ENCODE results near the gene CABYR. TPM values are rescaled to one million over a fixed set of nuclear protein-coding genes. Genes with fewer than 3 reads are reported as not detected.

CABYR gene
- total and polyA plus RNA-seq, 2 of the 13 experiments (the other 11 are each of a cell fraction or from before 2014, with no cell fraction given) = 0.71 to 0.88 TPM

GRCh38 chr18:24140697-24141096 lies 1.8 kb downstream of the CABYR start:
- BruUV-seq (replicated peaks) = no TSS peak
- ChIA-PET POLR2A (no interaction called here), CTCF (ENCODE audit: low intra/inter-chr PET ratio, low total read pairs) (no interaction called here)
- H3K36me3 ChIP-seq (replicated peaks in 1 of 2; ENCODE audit: control insufficient read depth in 1 of 2, insufficient read depth in 2 of 2, low read length in 2 of 2) = no peaks in the 10 kb centered on the region
- H3K79me2 ChIP-seq (ENCODE audit: insufficient read depth, low read length) = no peaks in the 10 kb centered on the region
- no peak for ATAC-seq
- WGBS (ENCODE audit: low lambda C conversion rate) = 71% methylated on average over 2 of the region's 2 CpGs
- H3K9me3 ChIP-seq (ENCODE audit: low read length) = no peaks in the 10 kb centered on the region
- intact Hi-C loops (cut with micrococcal nuclease; ENCODE audit: unreplicated experiment) = no loop called here
- no peak overlapping the region for H2AFZ ChIP-seq (ENCODE audit: low read length)
- in situ Hi-C loops (cut with HindIII; ENCODE audit: extremely low pct_ligation_motif_present, low pct_unique_long_range_greater_than_20kb) = no loop called here
- H4K20me1 ChIP-seq (ENCODE audit: insufficient read depth, low read length) = no peaks in the 10 kb centered on the region
- H3K9ac ChIP-seq (ENCODE audit: insufficient read depth, low read depth, low read length) = no peak overlapping the region
- TF ChIP-seq, protein P1, sequence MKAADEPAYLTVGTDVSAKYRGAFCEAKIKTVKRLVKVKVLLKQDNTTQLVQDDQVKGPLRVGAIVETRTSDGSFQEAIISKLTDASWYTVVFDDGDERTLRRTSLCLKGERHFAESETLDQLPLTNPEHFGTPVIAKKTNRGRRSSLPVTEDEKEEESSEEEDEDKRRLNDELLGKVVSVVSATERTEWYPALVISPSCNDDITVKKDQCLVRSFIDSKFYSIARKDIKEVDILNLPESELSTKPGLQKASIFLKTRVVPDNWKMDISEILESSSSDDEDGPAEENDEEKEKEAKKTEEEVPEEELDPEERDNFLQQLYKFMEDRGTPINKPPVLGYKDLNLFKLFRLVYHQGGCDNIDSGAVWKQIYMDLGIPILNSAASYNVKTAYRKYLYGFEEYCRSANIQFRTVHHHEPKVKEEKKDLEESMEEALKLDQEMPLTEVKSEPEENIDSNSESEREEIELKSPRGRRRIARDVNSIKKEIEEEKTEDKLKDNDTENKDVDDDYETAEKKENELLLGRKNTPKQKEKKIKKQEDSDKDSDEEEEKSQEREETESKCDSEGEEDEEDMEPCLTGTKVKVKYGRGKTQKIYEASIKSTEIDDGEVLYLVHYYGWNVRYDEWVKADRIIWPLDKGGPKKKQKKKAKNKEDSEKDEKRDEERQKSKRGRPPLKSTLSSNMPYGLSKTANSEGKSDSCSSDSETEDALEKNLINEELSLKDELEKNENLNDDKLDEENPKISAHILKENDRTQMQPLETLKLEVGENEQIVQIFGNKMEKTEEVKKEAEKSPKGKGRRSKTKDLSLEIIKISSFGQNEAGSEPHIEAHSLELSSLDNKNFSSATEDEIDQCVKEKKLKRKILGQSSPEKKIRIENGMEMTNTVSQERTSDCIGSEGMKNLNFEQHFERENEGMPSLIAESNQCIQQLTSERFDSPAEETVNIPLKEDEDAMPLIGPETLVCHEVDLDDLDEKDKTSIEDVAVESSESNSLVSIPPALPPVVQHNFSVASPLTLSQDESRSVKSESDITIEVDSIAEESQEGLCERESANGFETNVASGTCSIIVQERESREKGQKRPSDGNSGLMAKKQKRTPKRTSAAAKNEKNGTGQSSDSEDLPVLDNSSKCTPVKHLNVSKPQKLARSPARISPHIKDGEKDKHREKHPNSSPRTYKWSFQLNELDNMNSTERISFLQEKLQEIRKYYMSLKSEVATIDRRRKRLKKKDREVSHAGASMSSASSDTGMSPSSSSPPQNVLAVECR (CRISPR knock-in tag; IDR thresholded peaks at IDR 0.05; ENCODE audit: borderline replicate concordance) = no peak
- TF ChIP-seq ELK4 (CRISPR knock-in tag; IDR thresholded peaks at IDR 0.05; ENCODE audit: borderline replicate concordance) (no peak), JARID2 (CRISPR knock-in tag; IDR thresholded peaks at IDR 0.05; ENCODE audit: insufficient replicate concordance) (no peak), YEATS2 (CRISPR knock-in tag; IDR thresholded peaks at IDR 0.05; ENCODE audit: borderline replicate concordance) (no peak), NR1H2 (CRISPR knock-in tag; IDR thresholded peaks at IDR 0.05; ENCODE audit: borderline replicate concordance, low read depth) (no peak)
- 0 out of 5 replicates have a peak, but pooled peaks cover 0 to 3% of the 10 kb centered on the region in 2 experiments for H3K27me3 ChIP-seq (ENCODE audit: control insufficient read depth in 1 of 2, insufficient read depth in 2 of 2, low read length in 2 of 2)
- no peak overlapping the region for H3K4me2 ChIP-seq (ENCODE audit: low read depth, low read length)
- H3K4me1 ChIP-seq (ENCODE audit: insufficient read depth, low read length) = peaks cover 9% of the 10 kb centered on the region
- H3K4me3 ChIP-seq (replicated peaks in 1 of 3; ENCODE audit: insufficient read depth in 1 of 3, low read depth in 2 of 3, low read length in 3 of 3) = no peak overlapping the region
- DNase-seq (ENCODE audit: low spot score) = no peak
- FAIRE-seq = no peak
- no peak overlapping the region for H3K27ac ChIP-seq (ENCODE audit: extremely low read length, insufficient read depth, low read length)

Measured in HepG2 (cell line).